ENCODE data around the gene YWHAE. TPM values are rescaled to one million over a fixed set of nuclear protein-coding genes. Genes with fewer than 3 reads are reported as not detected.
"Not testable (repeated sequence)": the region's sequence is repeated elsewhere in the genome, so short reads cannot be mapped to it uniquely, and the experiment has no call there.

The YWHAE gene
- polyA plus RNA-seq, 4 donors = 1,001 to 1,161 (median 1,085) TPM

- no peak for DNase-seq (ENCODE audit: low read depth in 4 of 4, low spot score in 3 of 4)
Measured at GRCh38 chr17:1340371-1340770, 59.7 kb downstream of the YWHAE start.

GRCh38 chr17:1331708-1332107, 68.3 kb downstream of the YWHAE start:
- DNase-seq (ENCODE audit: low read depth in 4 of 4, low spot score in 3 of 4) = no peak

GRCh38 chr17:1329745-1330343, 70.2 kb downstream of the YWHAE start:
- DNase-seq (ENCODE audit: low read depth in 4 of 4, low spot score in 3 of 4) = no peak

- DNase-seq (ENCODE audit: low read depth in 4 of 4, low spot score in 3 of 4) = no peak
Measured at GRCh38 chr17:1328437-1328836, 71.6 kb downstream of the YWHAE start.

- no peak for DNase-seq (ENCODE audit: low read depth in 4 of 4, low spot score in 3 of 4)
Measured at GRCh38 chr17:1325766-1326165, 74.3 kb downstream of the YWHAE start.

GRCh38 chr17:1324201-1324771, 75.7 kb downstream of the YWHAE start:
- DNase-seq (ENCODE audit: low read depth in 4 of 4, low spot score in 3 of 4) = no peak

GRCh38 chr17:1323336-1323735, 76.7 kb downstream of the YWHAE start:
- DNase-seq (ENCODE audit: low read depth in 4 of 4, low spot score in 3 of 4) = no peak

GRCh38 chr17:1322480-1322879, 77.5 kb downstream of the YWHAE start:
- no peak for DNase-seq (ENCODE audit: low read depth in 4 of 4, low spot score in 3 of 4)

- DNase-seq (ENCODE audit: low read depth in 4 of 4, low spot score in 3 of 4) = no peak
Measured at GRCh38 chr17:1322014-1322428, 78.0 kb downstream of the YWHAE start.

GRCh38 chr17:1315891-1316403, 84.1 kb downstream of the YWHAE start:
- no peak for DNase-seq (ENCODE audit: low read depth in 4 of 4, low spot score in 3 of 4)

GRCh38 chr17:1315409-1315808, 84.6 kb downstream of the YWHAE start:
- DNase-seq (ENCODE audit: low read depth in 4 of 4, low spot score in 3 of 4) = no peak

GRCh38 chr17:1313270-1314005, 86.6 kb downstream of the YWHAE start:
- no peak for DNase-seq (ENCODE audit: low read depth in 4 of 4, low spot score in 3 of 4)

GRCh38 chr17:1312261-1312870, 87.7 kb downstream of the YWHAE start:
- DNase-seq (ENCODE audit: low read depth in 4 of 4, low spot score in 3 of 4) = no peak

- DNase-seq (ENCODE audit: low read depth in 4 of 4, low spot score in 3 of 4) = not testable (repeated sequence)
Measured at GRCh38 chr17:1307829-1308228, 92.2 kb downstream of the YWHAE start.

GRCh38 chr17:1304962-1305563, 95.0 kb downstream of the YWHAE start:
- DNase-seq (ENCODE audit: low read depth in 4 of 4, low spot score in 3 of 4) = no peak

- DNase-seq (ENCODE audit: low read depth in 4 of 4, low spot score in 3 of 4) = no peak
Measured at GRCh38 chr17:1304522-1304921, 95.5 kb downstream of the YWHAE start.

- no peak for DNase-seq (ENCODE audit: low read depth in 4 of 4, low spot score in 3 of 4)
Measured at GRCh38 chr17:1302761-1303160, 97.3 kb downstream of the YWHAE start.

- DNase-seq (ENCODE audit: low read depth in 4 of 4, low spot score in 3 of 4) = no peak
Measured at GRCh38 chr17:1301546-1301945, 98.5 kb downstream of the YWHAE start.

GRCh38 chr17:1300371-1300905, 99.6 kb downstream of the YWHAE start:
- DNase-seq (ENCODE audit: low read depth in 4 of 4, low spot score in 3 of 4) = no peak

GRCh38 chr17:1299552-1300370, 100.3 kb downstream of the YWHAE start:
- DNase-seq (ENCODE audit: low read depth in 4 of 4, low spot score in 3 of 4) = no peak

Measured in right renal pelvis (tissue), 4 donors.